Astrocyte (in vitro differentiated cells and primary cell): Measurements from ENCODE around the gene ATCAY. TPM values are rescaled to one million over a fixed set of nuclear protein-coding genes. Genes with fewer than 3 reads are reported as not detected.

Experiments
- DNase-seq: peaks from one replicate; pipeline ENCODE4 v3.0.0-alpha.2; 2010; ENCODE audit warnings: low read depth
- FAIRE-seq: peaks from 2 replicates; lab custom pipeline; 2011; peaks lifted over from hg19 to GRCh38; lab: Jason Lieb, UNC
- H2AFZ ChIP-seq: 2 replicates; pipeline ENCODE4 v1.6.0; 2012; ENCODE audit warnings: low read depth, low read length, inconsistent platforms
- H3K27ac ChIP-seq: 2 replicates; pipeline ENCODE4 v1.5.1; 2011; ENCODE audit warnings: low read depth, low read length, inconsistent platforms
- H3K27me3 ChIP-seq: 2 replicates; pipeline ENCODE4 v1.6.0; 2011; ENCODE audit warnings: low read length, inconsistent platforms; ENCODE audit not compliant: insufficient read depth
- H3K36me3 ChIP-seq: 2 replicates; pipeline ENCODE4 v1.5.1; 2011; ENCODE audit warnings: low read length, inconsistent platforms; ENCODE audit not compliant: insufficient read depth
- H3K4me1 ChIP-seq: 2 replicates; pipeline ENCODE4 v1.5.1; 2011; ENCODE audit warnings: low read length, inconsistent platforms; ENCODE audit not compliant: insufficient read depth
- H3K4me2 ChIP-seq: 2 replicates; pipeline ENCODE4 v1.6.0; 2012; ENCODE audit warnings: low read length, inconsistent platforms
- H3K4me3 ChIP-seq: 2 replicates; pipeline ENCODE4 v1.5.1; 2011; ENCODE audit warnings: low read depth, mild to moderate bottlenecking, low read length, inconsistent platforms; ENCODE audit not compliant: insufficient read depth
- H3K79me2 ChIP-seq: 2 replicates; pipeline ENCODE4 v1.6.0; 2012; ENCODE audit warnings: mild to moderate bottlenecking, low read length, inconsistent platforms; ENCODE audit not compliant: insufficient read depth
- H3K9ac ChIP-seq: 2 replicates; pipeline ENCODE4 v1.6.0; 2012; ENCODE audit warnings: mild to moderate bottlenecking, low read length, inconsistent platforms
- H3K9me3 ChIP-seq: 2 replicates; pipeline ENCODE4 v1.5.1; 2012; ENCODE audit warnings: low read depth, mild to moderate bottlenecking, low read length, inconsistent platforms; ENCODE audit not compliant: insufficient read depth
- H4K20me1 ChIP-seq: 2 replicates; pipeline ENCODE4 v1.6.0; 2012; ENCODE audit warnings: low read length, inconsistent platforms; ENCODE audit not compliant: insufficient read depth
- H3K27ac Mint-ChIP-seq: one replicate; pipeline ENCODE4 v1.8.0; 2021; ENCODE audit warnings: mild to moderate bottlenecking, mixed read lengths; ENCODE audit not compliant: unreplicated experiment
- H3K27me3 Mint-ChIP-seq: one replicate; pipeline ENCODE4 v1.8.0; 2021; ENCODE audit warnings: low read depth, mixed read lengths; ENCODE audit not compliant: unreplicated experiment
- H3K36me3 Mint-ChIP-seq: one replicate; pipeline ENCODE4 v1.8.0; 2021; ENCODE audit warnings: low read depth, mixed read lengths; ENCODE audit not compliant: unreplicated experiment
- H3K4me1 Mint-ChIP-seq: one replicate; pipeline ENCODE4 v1.8.0; 2021; ENCODE audit warnings: low read depth, mixed read lengths; ENCODE audit not compliant: unreplicated experiment
- H3K4me3 Mint-ChIP-seq: one replicate; pipeline ENCODE4 v1.8.0; 2021; ENCODE audit warnings: mild to moderate bottlenecking, moderate library complexity, mixed read lengths; ENCODE audit not compliant: unreplicated experiment
- H3K9me3 Mint-ChIP-seq: one replicate; pipeline ENCODE4 v1.8.0; 2021; ENCODE audit warnings: mild to moderate bottlenecking, mixed read lengths; ENCODE audit not compliant: unreplicated experiment
- CTCF ChIP-seq: IDR thresholded peaks from 2 replicates; pipeline ENCODE4 v1.5.1; 2011; ENCODE audit warnings: low read depth, mild to moderate bottlenecking, inconsistent platforms, low read length, moderate library complexity; ENCODE audit not compliant: insufficient read depth
- EZH2 ChIP-seq: IDR thresholded peaks from 2 replicates; pipeline ENCODE4 v1.6.1; 2012; ENCODE audit warnings: mild to moderate bottlenecking, low read length, inconsistent platforms; ENCODE audit not compliant: insufficient read depth
- total RNA-seq: library from RNA; stranded (reverse); gene quantifications from 2 replicates; pipeline ENCODE4 v1.2.1, GENCODE V29; 2021

The ATCAY gene
- total RNA-seq, 1 donor from 2014 or later = 6.5 TPM

DNA sequence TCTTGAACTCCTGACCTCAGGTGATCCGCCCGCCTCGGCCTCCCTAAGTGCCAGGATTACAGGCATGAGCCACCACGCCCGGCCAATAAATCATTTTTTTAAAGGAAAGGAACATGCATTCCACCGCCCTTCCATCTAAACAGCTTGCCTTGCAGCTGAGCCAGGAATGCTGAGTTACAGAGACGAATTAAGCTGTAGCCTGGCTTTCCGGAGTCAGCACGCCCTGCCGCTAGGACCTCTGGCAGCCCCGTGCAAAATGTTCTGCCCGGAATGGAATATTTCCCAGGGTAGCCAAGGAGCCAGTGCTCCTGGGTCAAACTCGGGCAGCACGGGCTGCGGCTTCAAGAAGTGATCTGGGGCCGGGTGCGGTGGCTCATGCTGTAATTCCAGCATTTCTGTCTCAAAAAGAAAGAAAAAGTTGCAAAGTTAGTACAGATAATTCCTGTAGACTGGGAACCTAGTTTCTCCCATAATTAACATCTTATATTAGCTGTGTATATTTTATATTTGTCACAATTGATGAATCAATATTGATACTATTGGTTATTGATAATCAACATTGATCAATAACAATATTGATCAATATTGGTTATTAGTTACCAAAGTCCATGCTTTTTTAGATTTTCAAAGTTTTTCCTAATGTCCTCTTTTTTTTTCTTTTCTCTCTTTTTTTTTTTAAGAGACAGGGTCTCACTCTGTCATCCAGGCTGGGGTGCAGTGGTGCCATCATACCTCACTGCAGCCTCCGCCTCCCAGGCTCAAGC is 19.2 kb downstream of the ATCAY start:
- no peak for FAIRE-seq

DNA sequence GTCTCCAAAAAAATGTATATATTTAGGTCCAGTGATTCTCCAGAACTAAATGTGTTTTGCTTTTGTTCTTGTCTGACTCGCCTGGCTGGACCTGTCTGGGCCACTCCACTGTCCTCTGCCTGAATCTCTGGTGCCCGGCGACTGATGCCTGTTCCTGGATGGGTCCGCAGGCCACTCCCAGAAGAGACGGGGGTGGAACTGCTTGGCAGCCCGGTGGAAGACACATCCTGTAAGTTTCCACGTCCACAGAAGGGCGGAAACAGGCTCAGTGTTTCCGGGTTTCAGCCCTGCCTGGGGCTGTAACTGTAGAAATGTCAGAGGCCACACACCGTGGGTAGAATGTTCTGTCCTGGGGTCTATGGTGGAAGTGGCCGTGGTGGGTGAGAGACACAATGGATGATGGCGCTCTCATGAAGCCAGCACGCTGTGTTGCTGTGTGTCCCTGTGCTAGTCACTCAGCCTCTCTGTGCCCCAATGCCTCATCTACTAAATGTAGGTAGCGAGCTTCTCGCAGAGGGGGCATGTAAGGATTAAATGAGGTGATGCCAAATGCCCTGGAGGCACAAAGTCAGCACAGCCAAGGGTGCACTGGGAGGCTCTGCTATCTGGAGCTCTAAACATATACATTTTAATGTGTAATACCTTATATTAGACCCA is 22.0 kb downstream of the ATCAY start:
- no peak overlapping the region for H3K4me2 ChIP-seq
- H3K4me1 ChIP-seq = no peaks in the 10 kb centered on the region
- no peak for DNase-seq
- H3K27ac ChIP-seq = no peak overlapping the region
- H3K36me3 Mint-ChIP-seq = no peaks in the 10 kb centered on the region
- no peaks in the 10 kb centered on the region for H3K9me3 Mint-ChIP-seq
- H2AFZ ChIP-seq = no peak overlapping the region
- H3K9ac ChIP-seq = no peak overlapping the region
- no peak overlapping the region for H3K4me3 Mint-ChIP-seq
- H3K27me3 ChIP-seq = no peaks in the 10 kb centered on the region
- TF ChIP-seq EZH2 (no peak), CTCF (no peak)
- no peaks in the 10 kb centered on the region for H3K36me3 ChIP-seq
- H3K27me3 Mint-ChIP-seq = no peaks in the 10 kb centered on the region
- H3K27ac Mint-ChIP-seq = no peak overlapping the region
- H3K4me3 ChIP-seq = no peak overlapping the region
- no peaks in the 10 kb centered on the region for H3K9me3 ChIP-seq
- H3K4me1 Mint-ChIP-seq = no peaks in the 10 kb centered on the region
- FAIRE-seq = no peak
- no peaks in the 10 kb centered on the region for H3K79me2 ChIP-seq
- H4K20me1 ChIP-seq = no peaks in the 10 kb centered on the region

More for the DNA sequence above, 19.2 kb downstream of the ATCAY start:
- TF ChIP-seq EZH2 = no peak
- H3K4me1 Mint-ChIP-seq = no peaks in the 10 kb centered on the region
- H3K4me3 Mint-ChIP-seq = no peak overlapping the region
- no peak for DNase-seq
- Histone ChIP-seq H3K9ac (no peak overlapping the region), H3K27me3 (no peaks in the 10 kb centered on the region), H3K79me2 (no peaks in the 10 kb centered on the region), H2AFZ (no peak overlapping the region), H4K20me1 (no peaks in the 10 kb centered on the region), H3K36me3 (no peaks in the 10 kb centered on the region), H3K4me3 (no peak overlapping the region), H3K9me3 (no peaks in the 10 kb centered on the region), H3K4me1 (no peaks in the 10 kb centered on the region), H3K4me2 (no peak overlapping the region), H3K27ac (no peak overlapping the region)
- H3K36me3 Mint-ChIP-seq = no peaks in the 10 kb centered on the region
- no peak overlapping the region for H3K27ac Mint-ChIP-seq
- peaks cover 3% of the 10 kb centered on the region for H3K27me3 Mint-ChIP-seq
- no peaks in the 10 kb centered on the region for H3K9me3 Mint-ChIP-seq

DNA sequence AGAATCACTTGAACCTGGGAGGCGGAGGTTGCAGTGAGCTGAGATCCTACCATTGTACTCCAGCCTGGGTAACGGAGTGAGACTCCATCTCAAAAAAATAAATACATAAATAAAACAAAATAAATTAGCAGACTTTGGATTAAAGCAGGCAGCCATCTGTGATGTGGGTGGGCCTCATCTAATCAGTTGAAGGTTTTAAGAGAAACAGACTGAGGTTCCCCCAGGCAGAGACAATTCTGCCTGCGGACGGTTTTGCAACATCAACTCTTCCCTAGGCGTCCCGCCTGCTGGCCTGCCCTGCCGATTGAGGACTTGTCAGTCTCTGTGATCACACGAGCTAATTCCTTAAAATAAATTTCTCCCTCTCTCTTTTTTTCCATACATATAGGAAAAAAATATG is 23.7 kb downstream of the ATCAY start:
- no peak overlapping the region for H3K4me3 Mint-ChIP-seq
- Histone ChIP-seq H4K20me1 (no peaks in the 10 kb centered on the region), H3K27me3 (no peaks in the 10 kb centered on the region), H3K4me1 (no peaks in the 10 kb centered on the region), H2AFZ (no peak overlapping the region), H3K36me3 (no peaks in the 10 kb centered on the region), H3K4me2 (no peak overlapping the region), H3K79me2 (no peaks in the 10 kb centered on the region), H3K9ac (no peak overlapping the region), H3K27ac (no peak overlapping the region), H3K4me3 (no peak overlapping the region), H3K9me3 (no peaks in the 10 kb centered on the region)
- DNase-seq (no peak), FAIRE-seq (no peak)
- H3K9me3 Mint-ChIP-seq = no peaks in the 10 kb centered on the region
- no peaks in the 10 kb centered on the region for H3K36me3 Mint-ChIP-seq
- H3K27me3 Mint-ChIP-seq = no peaks in the 10 kb centered on the region
- no peak overlapping the region for H3K27ac Mint-ChIP-seq
- TF ChIP-seq CTCF (no peak), EZH2 (no peak)
- H3K4me1 Mint-ChIP-seq = no peaks in the 10 kb centered on the region
